Endothelial cell (in vitro differentiated cells): Measurements from ENCODE around the gene CDH20. TPM values are rescaled to one million over a fixed set of nuclear protein-coding genes. Genes with fewer than 3 reads are reported as not detected.

ENCODE experiments used
- DNase-seq: peaks from one replicate; pipeline ENCODE4 v3.0.0; 2021; ENCODE audit warnings: low spot score
- H3K27ac Mint-ChIP-seq: one replicate; pipeline ENCODE4 v1.8.0; 2021; ENCODE audit warnings: mixed read lengths, inconsistent platforms; ENCODE audit not compliant: unreplicated experiment
- H3K27me3 Mint-ChIP-seq: one replicate; pipeline ENCODE4 v1.8.0; 2021; ENCODE audit warnings: mild to moderate bottlenecking, moderate library complexity, mixed read lengths, inconsistent platforms; ENCODE audit not compliant: unreplicated experiment
- H3K36me3 Mint-ChIP-seq: one replicate; pipeline ENCODE4 v1.8.0; 2021; ENCODE audit warnings: mild to moderate bottlenecking, low read depth, mixed read lengths, inconsistent platforms; ENCODE audit not compliant: unreplicated experiment
- H3K4me1 Mint-ChIP-seq: one replicate; pipeline ENCODE4 v1.8.0; 2021; ENCODE audit warnings: mild to moderate bottlenecking, mixed read lengths, inconsistent platforms; ENCODE audit not compliant: unreplicated experiment
- H3K4me3 Mint-ChIP-seq: one replicate; pipeline ENCODE4 v1.8.0; 2021; ENCODE audit warnings: mild to moderate bottlenecking, mixed read lengths, inconsistent platforms; ENCODE audit not compliant: unreplicated experiment
- H3K9me3 Mint-ChIP-seq: one replicate; pipeline ENCODE4 v1.8.0; 2021; ENCODE audit warnings: mixed read lengths, inconsistent platforms; ENCODE audit not compliant: unreplicated experiment
- total RNA-seq: library from RNA; stranded (reverse); fragmentation: NEBNext Ultra II Directional; extraction: Animal tissue kit (Norgen Biotek cat#: 25700); gene quantifications from one replicate; pipeline ENCODE4 v1.2.1, GENCODE V29; 2021; ENCODE audit not compliant: unreplicated experiment
- TF ChIP-seq, protein P1 (sequence below): fragments of 200-600 bp; sonication (generic); IDR thresholded peaks from one replicate; pipeline ENCODE4 v1.5.0; 2021; ENCODE audit warnings: antibody characterized with exemption; ENCODE audit not compliant: unreplicated experiment

CDH20 gene
- total RNA-seq, 1 donor from 2014 or later, result not detected

DNA sequence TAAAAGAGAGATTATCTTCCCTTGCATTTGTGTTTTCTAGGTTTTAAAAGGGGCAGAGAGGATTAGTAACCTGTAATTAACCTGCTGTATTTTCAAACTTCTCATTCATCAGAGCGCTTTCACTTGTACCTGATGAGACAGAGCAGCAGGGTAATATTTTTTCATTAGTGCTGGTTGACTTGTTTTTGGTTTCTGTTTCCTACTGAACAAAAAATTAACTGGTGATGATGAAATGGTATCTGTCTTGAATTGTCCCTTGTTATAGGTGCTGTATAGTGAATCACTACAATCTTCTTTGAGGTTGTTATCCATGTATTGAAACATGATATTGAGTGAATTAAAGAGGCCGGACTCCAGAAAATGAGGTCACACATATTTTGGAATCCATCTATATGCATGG, 37.9 kb downstream of the CDH20 start:
- TF ChIP-seq, protein P1, sequence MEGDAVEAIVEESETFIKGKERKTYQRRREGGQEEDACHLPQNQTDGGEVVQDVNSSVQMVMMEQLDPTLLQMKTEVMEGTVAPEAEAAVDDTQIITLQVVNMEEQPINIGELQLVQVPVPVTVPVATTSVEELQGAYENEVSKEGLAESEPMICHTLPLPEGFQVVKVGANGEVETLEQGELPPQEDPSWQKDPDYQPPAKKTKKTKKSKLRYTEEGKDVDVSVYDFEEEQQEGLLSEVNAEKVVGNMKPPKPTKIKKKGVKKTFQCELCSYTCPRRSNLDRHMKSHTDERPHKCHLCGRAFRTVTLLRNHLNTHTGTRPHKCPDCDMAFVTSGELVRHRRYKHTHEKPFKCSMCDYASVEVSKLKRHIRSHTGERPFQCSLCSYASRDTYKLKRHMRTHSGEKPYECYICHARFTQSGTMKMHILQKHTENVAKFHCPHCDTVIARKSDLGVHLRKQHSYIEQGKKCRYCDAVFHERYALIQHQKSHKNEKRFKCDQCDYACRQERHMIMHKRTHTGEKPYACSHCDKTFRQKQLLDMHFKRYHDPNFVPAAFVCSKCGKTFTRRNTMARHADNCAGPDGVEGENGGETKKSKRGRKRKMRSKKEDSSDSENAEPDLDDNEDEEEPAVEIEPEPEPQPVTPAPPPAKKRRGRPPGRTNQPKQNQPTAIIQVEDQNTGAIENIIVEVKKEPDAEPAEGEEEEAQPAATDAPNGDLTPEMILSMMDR, result no peak
- H3K4me1 Mint-ChIP-seq, result peaks cover 7% of the 10 kb centered on the region

DNA sequence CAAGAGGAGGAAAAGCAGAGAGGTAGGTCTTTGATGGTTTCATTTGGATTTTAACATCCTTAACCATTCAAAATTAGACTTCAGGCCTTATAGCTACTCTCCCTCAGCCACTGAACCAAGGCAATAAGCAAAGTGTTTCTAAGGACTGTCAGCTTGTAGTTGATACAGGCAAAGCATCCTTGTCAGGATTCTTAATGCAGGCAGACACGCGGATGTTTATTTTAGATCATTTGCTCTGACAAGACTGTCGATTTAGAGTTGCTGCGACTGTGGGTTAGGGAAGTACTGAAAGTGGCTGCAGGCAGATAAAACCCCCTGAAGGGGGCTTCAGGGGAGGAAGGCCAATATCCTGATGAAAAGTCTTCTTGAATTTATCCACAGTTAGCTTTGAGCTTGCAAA, 46.6 kb downstream of the CDH20 start:
- Mint-ChIP-seq H3K27me3 (no peaks in the 10 kb centered on the region), H3K36me3 (no peaks in the 10 kb centered on the region), H3K9me3 (no peaks in the 10 kb centered on the region), H3K4me1 (peaks cover 13% of the 10 kb centered on the region), H3K4me3 (no peak overlapping the region), H3K27ac (no peak overlapping the region)
- TF ChIP-seq, protein P1, result no peak
- no peak for DNase-seq

More for the DNA sequence above, 37.9 kb downstream of the CDH20 start:
- DNase-seq, result no peak
- H3K27ac Mint-ChIP-seq, result no peak overlapping the region
- no peaks in the 10 kb centered on the region for H3K27me3 Mint-ChIP-seq
- no peaks in the 10 kb centered on the region for H3K9me3 Mint-ChIP-seq
- no peak overlapping the region for H3K4me3 Mint-ChIP-seq
- H3K36me3 Mint-ChIP-seq, result no peaks in the 10 kb centered on the region

DNA sequence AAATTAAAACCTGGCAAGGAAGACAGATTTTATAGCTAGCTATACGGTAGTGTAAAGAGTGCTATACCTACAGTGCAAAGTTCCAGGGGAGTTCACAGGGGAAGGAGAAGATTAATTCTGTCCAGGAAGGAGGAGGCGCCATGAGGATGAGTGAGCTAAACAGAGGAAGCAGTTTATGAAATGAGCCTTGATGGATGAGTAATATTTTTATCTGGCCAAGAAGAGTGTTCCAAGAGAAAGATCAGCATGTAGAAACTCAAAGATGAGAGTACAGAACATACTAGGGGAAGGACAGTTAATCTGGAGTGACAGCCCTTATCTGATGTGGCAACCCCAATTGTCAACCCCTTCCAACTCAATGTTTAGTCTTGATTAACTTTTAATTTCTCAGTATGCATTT, 54.8 kb downstream of the CDH20 start:
- no peak overlapping the region for H3K4me3 Mint-ChIP-seq
- peaks cover 4% of the 10 kb centered on the region for H3K4me1 Mint-ChIP-seq
- no peaks in the 10 kb centered on the region for H3K9me3 Mint-ChIP-seq
- H3K36me3 Mint-ChIP-seq, result no peaks in the 10 kb centered on the region
- H3K27me3 Mint-ChIP-seq, result no peaks in the 10 kb centered on the region
- TF ChIP-seq, protein P1, result no peak
- H3K27ac Mint-ChIP-seq, result no peak overlapping the region
- DNase-seq, result no peak

DNA sequence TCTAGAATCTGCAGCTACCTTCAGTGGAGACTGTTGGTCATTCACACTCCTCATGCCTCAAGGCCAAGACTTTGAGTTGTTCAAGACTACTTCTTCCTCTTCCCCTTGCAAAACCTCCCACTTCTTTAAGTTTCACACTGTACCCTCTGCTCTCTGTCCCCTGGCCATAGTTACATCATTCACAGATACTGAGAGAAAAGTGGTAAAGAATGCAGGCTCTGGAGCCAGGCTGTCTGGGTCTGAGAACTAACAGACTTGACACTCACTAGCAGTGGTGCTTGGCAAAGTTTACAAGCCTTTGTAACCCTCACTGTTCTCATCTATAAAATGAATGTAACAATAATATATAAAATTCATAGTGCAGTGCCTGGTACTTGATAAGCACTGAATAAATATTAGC, 61.8 kb downstream of the CDH20 start:
- Mint-ChIP-seq H3K36me3 (no peaks in the 10 kb centered on the region), H3K4me3 (no peak overlapping the region), H3K9me3 (no peaks in the 10 kb centered on the region), H3K27me3 (no peaks in the 10 kb centered on the region), H3K4me1 (peaks cover 6% of the 10 kb centered on the region), H3K27ac (no peak overlapping the region)
- DNase-seq, result no peak
- TF ChIP-seq, protein P1, result no peak

DNA sequence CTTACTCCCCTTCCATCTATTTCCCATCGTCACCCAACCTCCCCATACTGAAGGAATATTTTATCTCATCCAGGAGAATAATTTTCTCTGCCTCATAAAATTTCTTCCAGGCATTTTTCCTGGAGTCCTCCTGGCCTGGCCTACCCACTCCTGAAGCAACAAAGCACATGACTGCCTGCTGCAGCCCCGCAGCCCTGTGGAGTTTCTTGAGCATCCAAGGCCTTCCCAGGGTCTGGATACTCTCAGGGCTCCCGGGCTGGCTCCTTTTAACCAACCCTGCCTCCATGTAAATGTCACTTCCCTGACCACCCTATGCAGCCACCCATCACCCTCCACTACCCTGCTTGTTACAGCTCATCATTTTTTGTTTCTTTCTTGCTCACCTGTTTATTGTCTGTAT, 64.0 kb downstream of the CDH20 start:
- Mint-ChIP-seq H3K36me3 (no peaks in the 10 kb centered on the region), H3K4me3 (no peak overlapping the region), H3K4me1 (peaks cover 5% of the 10 kb centered on the region), H3K27me3 (no peaks in the 10 kb centered on the region), H3K27ac (no peak overlapping the region), H3K9me3 (no peaks in the 10 kb centered on the region)
- TF ChIP-seq, protein P1, result no peak
- no peak for DNase-seq
